H9 (cell line): ENCODE data around the gene JARID2. TPM values are rescaled to one million over a fixed set of nuclear protein-coding genes. Genes with fewer than 3 reads are reported as not detected.

Experiments
- DNase-seq: peaks from one replicate; pipeline ENCODE4 v3.0.0-alpha.2; 2017
- H2AFZ ChIP-seq: one replicate; pipeline ENCODE4 v1.6.1; 2013; ENCODE audit warnings: mild to moderate bottlenecking, low read length, control low read depth, moderate library complexity
- H2AK5ac ChIP-seq: 2 replicates; pipeline ENCODE4 v1.6.1; 2013; ENCODE audit warnings: low read length, control low read depth, mixed read lengths; ENCODE audit not compliant: insufficient read length
- H2BK120ac ChIP-seq: one replicate; pipeline ENCODE4 v1.6.1; 2013; ENCODE audit warnings: low read depth, mild to moderate bottlenecking, low read length, control low read depth, inconsistent platforms; ENCODE audit not compliant: poor library complexity, severe bottlenecking
- H2BK12ac ChIP-seq: 2 replicates; pipeline ENCODE4 v1.6.1; 2013; ENCODE audit warnings: low read length, control low read depth, mixed read lengths, low read depth; ENCODE audit not compliant: insufficient read length
- H2BK15ac ChIP-seq: 2 replicates; pipeline ENCODE4 v1.6.1; 2013; ENCODE audit warnings: low read depth, low read length, control low read depth
- H2BK20ac ChIP-seq: one replicate; pipeline ENCODE4 v1.6.1; 2013; ENCODE audit warnings: low read depth, mild to moderate bottlenecking, low read length, control low read depth, inconsistent platforms; ENCODE audit not compliant: poor library complexity, severe bottlenecking
- H2BK5ac ChIP-seq: 2 replicates; pipeline ENCODE4 v1.6.1; 2013; ENCODE audit warnings: low read length, control low read depth, mixed read lengths; ENCODE audit not compliant: insufficient read length
- H3K14ac ChIP-seq: 2 replicates; pipeline ENCODE4 v1.6.1; 2013; ENCODE audit warnings: low read length, control low read depth; ENCODE audit not compliant: insufficient read depth
- H3K18ac ChIP-seq: 2 replicates; pipeline ENCODE4 v1.6.1; 2013; ENCODE audit warnings: low read depth, mild to moderate bottlenecking, mixed read lengths, low read length, control low read depth; ENCODE audit not compliant: insufficient read length
- H3K23ac ChIP-seq: 2 replicates; pipeline ENCODE4 v1.6.1; 2013; ENCODE audit warnings: low read length, control low read depth, mixed read lengths, low read depth; ENCODE audit not compliant: insufficient read length
- H3K23me2 ChIP-seq: 2 replicates; pipeline ENCODE4 v1.6.1; 2013; ENCODE audit warnings: low read depth, mild to moderate bottlenecking, mixed read lengths, low read length, control low read depth; ENCODE audit not compliant: insufficient read length, poor library complexity, severe bottlenecking
- H3K27ac ChIP-seq: 2 replicates; pipeline ENCODE4 v1.5.1; 2013; ENCODE audit warnings: low read length, control low read depth, mixed read lengths, low read depth; ENCODE audit not compliant: insufficient read length
- H3K27me3 ChIP-seq: 2 replicates; pipeline ENCODE4 v1.6.1; 2013; ENCODE audit warnings: low read length, control low read depth, inconsistent platforms; ENCODE audit not compliant: insufficient read depth
- H3K4ac ChIP-seq: 2 replicates; pipeline ENCODE4 v1.6.1; 2013; ENCODE audit warnings: low read depth, mild to moderate bottlenecking, control low read depth, inconsistent platforms, low read length, moderate library complexity
- H3K4me1 ChIP-seq: 2 replicates; pipeline ENCODE4 v1.6.1; 2013; ENCODE audit warnings: low read length, control low read depth, inconsistent platforms; ENCODE audit not compliant: insufficient read depth
- H3K4me2 ChIP-seq: 2 replicates; pipeline ENCODE4 v1.6.1; 2013; ENCODE audit warnings: low read length, control low read depth, mixed read lengths; ENCODE audit not compliant: insufficient read length, insufficient read depth
- H3K56ac ChIP-seq: 2 replicates; pipeline ENCODE4 v1.6.1; 2013; ENCODE audit warnings: low read depth, mild to moderate bottlenecking, mixed read lengths, low read length, control low read depth; ENCODE audit not compliant: insufficient read length
- H3K79me1 ChIP-seq: 2 replicates; pipeline ENCODE4 v1.6.1; 2013; ENCODE audit warnings: low read depth, mild to moderate bottlenecking, moderate library complexity, low read length, control low read depth, inconsistent platforms; ENCODE audit not compliant: insufficient read depth, poor library complexity, severe bottlenecking
- H3K79me2 ChIP-seq: 2 replicates; pipeline ENCODE4 v1.6.1; 2013; ENCODE audit warnings: low read length, control low read depth, inconsistent platforms; ENCODE audit not compliant: insufficient read depth
- H3K9ac ChIP-seq: 2 replicates; pipeline ENCODE4 v1.6.1; 2013; ENCODE audit warnings: low read length, control low read depth, mixed read lengths; ENCODE audit not compliant: insufficient read length; ENCODE audit errors: extremely low read depth
- H3K9me3 ChIP-seq: one replicate; pipeline ENCODE4 v1.6.1; 2013; ENCODE audit warnings: low read depth, low read length, inconsistent platforms; ENCODE audit not compliant: control insufficient read depth
- H3T11ph ChIP-seq: one replicate; pipeline ENCODE4 v1.6.1; 2013; ENCODE audit warnings: mild to moderate bottlenecking, low read length, control low read depth, inconsistent platforms
- H4K20me1 ChIP-seq: one replicate; pipeline ENCODE4 v1.6.1; 2013; ENCODE audit not compliant: control insufficient read depth, insufficient read length, insufficient read depth
- H4K5ac ChIP-seq: 2 replicates; pipeline ENCODE4 v1.6.1; 2013; ENCODE audit warnings: low read depth, mild to moderate bottlenecking, mixed read lengths, low read length, control low read depth; ENCODE audit not compliant: insufficient read length
- H4K8ac ChIP-seq: replicated peaks from 2 replicates; pipeline ENCODE4 v1.6.1; 2013; ENCODE audit warnings: low read length, control low read depth, mixed read lengths, low read depth; ENCODE audit not compliant: insufficient read length
- H4K91ac ChIP-seq: 2 replicates; pipeline ENCODE4 v1.6.1; 2013; ENCODE audit warnings: low read depth, mild to moderate bottlenecking, moderate library complexity, mixed read lengths, low read length, control low read depth; ENCODE audit not compliant: insufficient read length
- H3K27ac Mint-ChIP-seq, 3 experiments: 2 replicates in 2 of 3; 3 replicates in 1 of 3; pipeline ENCODE4 v1.8.0; 2020 to 2021; ENCODE audit warnings: mixed read lengths in 3 of 3, mild to moderate bottlenecking in 1 of 3, moderate library complexity in 1 of 3
- H3K27me3 Mint-ChIP-seq: 2 replicates; pipeline ENCODE4 v1.8.0; 2021; ENCODE audit warnings: low read depth, mild to moderate bottlenecking, moderate library complexity, mixed read lengths
- H3K36me3 Mint-ChIP-seq, 3 experiments: 2 replicates in 2 of 3; 3 replicates in 1 of 3; pipeline ENCODE4 v1.8.0; 2020 to 2021; ENCODE audit warnings: low read depth in 3 of 3, mixed read lengths in 3 of 3; ENCODE audit not compliant: insufficient read depth in 1 of 3
- H3K4me1 Mint-ChIP-seq, 2 experiments: 2 replicates each; pipeline ENCODE4 v1.8.0; 2020; ENCODE audit warnings: mixed read lengths in 2 of 2
- H3K4me3 Mint-ChIP-seq, 2 experiments: 2 replicates in 1 of 2; 3 replicates in 1 of 2; pipeline ENCODE4 v1.8.0; 2020 to 2021; ENCODE audit warnings: mild to moderate bottlenecking in 2 of 2, mixed read lengths in 2 of 2, moderate library complexity in 1 of 2
- H3K9me3 Mint-ChIP-seq, 2 experiments: 2 replicates in 1 of 2; 3 replicates in 1 of 2; pipeline ENCODE4 v1.8.0; 2020; ENCODE audit warnings: mild to moderate bottlenecking in 2 of 2, mixed read lengths in 2 of 2, moderate library complexity in 1 of 2
- CTCF ChIP-seq: fragments of 200-600 bp; sonication (generic); conservative IDR thresholded peaks from 3 replicates; pipeline ENCODE4 v1.8.0; 2021; ENCODE audit warnings: antibody characterized with exemption, mild to moderate bottlenecking
- WGBS: extraction: QIAGEN DNeasy Blood & Tissue Kit; methylation state at CpG from one replicate; pipeline ENCODE4 v1.1.7; 2013; ENCODE audit warnings: missing lambda C conversion rate, low lambda C conversion rate, mixed read lengths; ENCODE audit not compliant: insufficient read length; ENCODE audit errors: extremely low coverage; 5-methylcytosine and 5-hydroxymethylcytosine counted together
- total RNA-seq: library from RNA; stranded (reverse); gene quantifications from 2 replicates; pipeline ENCODE4 v1.2.1, GENCODE V29; 2021

Gene JARID2
- total RNA-seq, 1 experiment from 2014 or later, result 174 TPM

- Histone ChIP-seq H2BK20ac (no peak overlapping the region), H3K4me1 (peaks cover 48% of the 10 kb centered on the region), H2AFZ (no peak overlapping the region), H2BK120ac (no peak overlapping the region), H2AK5ac (no peak overlapping the region), H2BK15ac (no peak overlapping the region), H3K9ac (no peak overlapping the region), H3T11ph (no peak overlapping the region), H3K23me2 (no peaks in the 10 kb centered on the region), H3K27ac (no peak overlapping the region), H2BK12ac (no peak overlapping the region), H3K23ac (no peak overlapping the region), H2BK5ac (no peak overlapping the region), H4K5ac (no peak overlapping the region), H3K9me3 (no peaks in the 10 kb centered on the region), H3K14ac (no peak overlapping the region), H3K4ac (no peak overlapping the region), H3K56ac (no peak overlapping the region), H3K4me2 (no peak overlapping the region), H3K79me1 (peaks cover 4% of the 10 kb centered on the region), H3K79me2 (peaks cover 93% of the 10 kb centered on the region), H3K27me3 (no peaks in the 10 kb centered on the region), H4K20me1 (no peaks in the 10 kb centered on the region), H3K18ac (no peak overlapping the region), H4K8ac (no peak overlapping the region), H4K91ac (no peak overlapping the region)
- Mint-ChIP-seq H3K27me3 (no peaks in the 10 kb centered on the region; the same call in 1 of the 2 replicates), H3K4me1 (peaks cover 87 to 92% of the 10 kb centered on the region in 2 experiments), H3K36me3 (peaks cover 0 to 11% (median 0%) of the 10 kb centered on the region in 3 experiments; a peak in 3 of 7 replicates), H3K9me3 (no peaks in the 10 kb centered on the region), H3K4me3 (peak overlapping the region in 1 of 2 experiments; percentile 25; a peak in 1 of 5 replicates), H3K27ac (peak overlapping the region in 2 of 3 experiments; percentile 43 to 50; a peak in 4 of 7 replicates)
- DNase-seq, result peak; percentile 16
- WGBS, result no CpG with 5 or more reads among the region's 9 CpGs
- no peak for TF ChIP-seq CTCF
These were observed 186.1 kb downstream of the JARID2 start for GRCh38 chr6:15431762-15432483.
